ENCODE results near the gene SLC29A4.

DNA sequence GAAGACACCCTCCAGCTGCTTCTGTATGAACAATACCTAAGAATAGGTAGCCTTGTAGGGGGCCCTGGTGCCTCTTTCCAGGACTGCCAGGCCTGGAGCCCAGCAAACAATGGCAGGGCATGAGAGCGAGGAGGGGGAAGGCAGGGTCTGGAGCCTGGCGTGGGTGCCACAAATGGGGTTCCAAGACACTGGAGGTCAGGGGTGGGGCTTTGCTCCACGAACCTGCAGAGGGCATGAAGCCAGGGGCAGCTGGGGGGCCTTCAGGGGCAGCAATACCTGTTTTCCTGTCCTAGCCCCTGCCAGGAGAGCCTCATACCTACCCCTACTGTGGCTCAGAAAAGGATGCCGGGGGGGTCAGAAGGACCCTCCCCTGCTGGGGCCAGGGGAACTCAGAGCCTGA, 61.6 kb downstream of the SLC29A4 start:
- TF ChIP-seq, protein P1, sequence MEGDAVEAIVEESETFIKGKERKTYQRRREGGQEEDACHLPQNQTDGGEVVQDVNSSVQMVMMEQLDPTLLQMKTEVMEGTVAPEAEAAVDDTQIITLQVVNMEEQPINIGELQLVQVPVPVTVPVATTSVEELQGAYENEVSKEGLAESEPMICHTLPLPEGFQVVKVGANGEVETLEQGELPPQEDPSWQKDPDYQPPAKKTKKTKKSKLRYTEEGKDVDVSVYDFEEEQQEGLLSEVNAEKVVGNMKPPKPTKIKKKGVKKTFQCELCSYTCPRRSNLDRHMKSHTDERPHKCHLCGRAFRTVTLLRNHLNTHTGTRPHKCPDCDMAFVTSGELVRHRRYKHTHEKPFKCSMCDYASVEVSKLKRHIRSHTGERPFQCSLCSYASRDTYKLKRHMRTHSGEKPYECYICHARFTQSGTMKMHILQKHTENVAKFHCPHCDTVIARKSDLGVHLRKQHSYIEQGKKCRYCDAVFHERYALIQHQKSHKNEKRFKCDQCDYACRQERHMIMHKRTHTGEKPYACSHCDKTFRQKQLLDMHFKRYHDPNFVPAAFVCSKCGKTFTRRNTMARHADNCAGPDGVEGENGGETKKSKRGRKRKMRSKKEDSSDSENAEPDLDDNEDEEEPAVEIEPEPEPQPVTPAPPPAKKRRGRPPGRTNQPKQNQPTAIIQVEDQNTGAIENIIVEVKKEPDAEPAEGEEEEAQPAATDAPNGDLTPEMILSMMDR (conservative IDR thresholded peaks at IDR 0.05; ENCODE audit: low read depth, low read length), result no peak
- TF ChIP-seq EZH2 (IDR thresholded peaks at IDR 0.05; ENCODE audit: borderline replicate concordance, low read depth, low read length, poor library complexity, severe bottlenecking), result no peak

All from A673 (cell line).